Stimulated activated CD8-positive, alpha-beta memory T cell treated with anti-CD3 and anti-CD28 coated beads, Interleukin-15, amount 100 ng/mL, for 4 hours (primary cell): ENCODE measurements around the gene CSAD.
A peak's percentile ranks its signal among the peaks of the same experiment; 100 is the strongest.
"Not testable (repeated sequence)": the region's sequence is repeated elsewhere in the genome, so short reads cannot be mapped to it uniquely, and the experiment has no call there.

Source experiments
- DNase-seq, 2 donors: peaks; one replicate each; pipeline ENCODE4 v3.0.0-alpha.2; 2020; ENCODE audit warnings: low read depth in 2 of 2

CSAD gene

GRCh38 chr12:53218551-53219291 is 38.0 kb upstream of the CSAD start:
- DNase-seq, result no peak

GRCh38 chr12:53217931-53218307 is 37.2 kb upstream of the CSAD start:
- no peak for DNase-seq

GRCh38 chr12:53217051-53217930 is 36.6 kb upstream of the CSAD start:
- peak in 1 of 2 donors; percentile 38 for DNase-seq

GRCh38 chr12:53215497-53215896 is 34.8 kb upstream of the CSAD start:
- DNase-seq, result no peak

GRCh38 chr12:53214687-53215455 is 34.1 kb upstream of the CSAD start:
- DNase-seq, result no peak

- DNase-seq, result no peak
These were observed 33.5 kb upstream of the CSAD start for GRCh38 chr12:53214221-53214620.

GRCh38 chr12:53213348-53213747 is 32.6 kb upstream of the CSAD start:
- peak; percentile 57 to 69 for DNase-seq

- no peak for DNase-seq
These were observed 32.2 kb upstream of the CSAD start for GRCh38 chr12:53212931-53213330.

GRCh38 chr12:53211476-53212381 is 31.0 kb upstream of the CSAD start:
- no peak for DNase-seq

GRCh38 chr12:53210843-53211242 is 30.1 kb upstream of the CSAD start:
- no peak for DNase-seq

- no peak for DNase-seq
These were observed 28.2 kb upstream of the CSAD start for GRCh38 chr12:53208877-53209463.

- no peak for DNase-seq
These were observed 27.7 kb upstream of the CSAD start for GRCh38 chr12:53208435-53208834.

GRCh38 chr12:53207042-53207441 is 26.3 kb upstream of the CSAD start, which contains the start of gene ITGB7:
ITGB7 (minus strand) TSS chr12:53207251; CDS start chr12:53200443, 6,808 bp downstream.
- DNase-seq, result no peak

- peak; percentile 34 to 39 for DNase-seq
These were observed 25.2 kb upstream of the CSAD start for GRCh38 chr12:53205747-53206419.

GRCh38 chr12:53204351-53204750 is 23.6 kb upstream of the CSAD start:
- no peak for DNase-seq

- DNase-seq, result not testable (repeated sequence)
These were observed 21.6 kb upstream of the CSAD start for GRCh38 chr12:53202316-53202715.

GRCh38 chr12:53201639-53202038 is 20.9 kb upstream of the CSAD start:
- DNase-seq, result no peak

- DNase-seq, result no peak
These were observed 20.4 kb upstream of the CSAD start for GRCh38 chr12:53201177-53201541.

GRCh38 chr12:53200458-53201176 is 19.9 kb upstream of the CSAD start:
- DNase-seq, result no peak

- DNase-seq, result no peak
These were observed 19.4 kb upstream of the CSAD start for GRCh38 chr12:53200107-53200457.
